HFFc6 (cell line): ENCODE measurements around the gene C1QL2. TPM values are rescaled to one million over a fixed set of nuclear protein-coding genes. Genes with fewer than 3 reads are reported as not detected.

ENCODE experiments used
- DNase-seq: peaks from one replicate; pipeline ENCODE4 v3.0.0-alpha.2; 2018
- H3K27ac Mint-ChIP-seq: 2 replicates; pipeline ENCODE4 v1.8.0; 2020; ENCODE audit warnings: mild to moderate bottlenecking, mixed read lengths
- H3K27me3 Mint-ChIP-seq: 2 replicates; pipeline ENCODE4 v1.8.0; 2021; ENCODE audit warnings: mild to moderate bottlenecking, moderate library complexity, mixed read lengths; ENCODE audit not compliant: insufficient read depth
- H3K36me3 Mint-ChIP-seq: 2 replicates; pipeline ENCODE4 v1.8.0; 2021; ENCODE audit warnings: low read depth, mixed read lengths
- H3K4me1 Mint-ChIP-seq: 2 replicates; pipeline ENCODE4 v1.8.0; 2020; ENCODE audit warnings: low read depth, mixed read lengths
- H3K4me3 Mint-ChIP-seq: 2 replicates; pipeline ENCODE4 v1.8.0; 2020; ENCODE audit warnings: mild to moderate bottlenecking, moderate library complexity, mixed read lengths
- H3K9me3 Mint-ChIP-seq: 2 replicates; pipeline ENCODE4 v1.8.0; 2020; ENCODE audit warnings: mild to moderate bottlenecking, mixed read lengths
- CTCF ChIP-seq: fragments of 200-600 bp; sonication (generic); IDR thresholded peaks from 2 replicates; pipeline ENCODE4 v1.5.0; 2021; ENCODE audit warnings: antibody characterized with exemption, mild to moderate bottlenecking
- total RNA-seq, 6 experiments: library from RNA; stranded (reverse); fragmentation: NEBNext Ultra II Directional; extraction: Animal tissue kit (Norgen Biotek cat#: 25700); gene quantifications; 2 replicates in 1 of 6; 3 replicates in 5 of 6; pipeline ENCODE4 v1.2.3, GENCODE V29; 2021

The C1QL2 gene
- total RNA-seq, 6 experiments from 2014 or later = not detected

GRCh38 chr2:119196301-119197125, 38.0 kb upstream of the C1QL2 start:
- TF ChIP-seq CTCF = no peak
- H3K4me3 Mint-ChIP-seq = peak overlapping the region; percentile 27
- DNase-seq = peak; percentile 66
- peak overlapping the region; percentile 47 for H3K27ac Mint-ChIP-seq
- peaks cover 51% of the 10 kb centered on the region for H3K4me1 Mint-ChIP-seq
- H3K27me3 Mint-ChIP-seq = peaks cover 13% of the 10 kb centered on the region
- H3K9me3 Mint-ChIP-seq = no peaks in the 10 kb centered on the region
- peaks cover 5% of the 10 kb centered on the region; the same call in 1 of the 2 replicates for H3K36me3 Mint-ChIP-seq

DNA sequence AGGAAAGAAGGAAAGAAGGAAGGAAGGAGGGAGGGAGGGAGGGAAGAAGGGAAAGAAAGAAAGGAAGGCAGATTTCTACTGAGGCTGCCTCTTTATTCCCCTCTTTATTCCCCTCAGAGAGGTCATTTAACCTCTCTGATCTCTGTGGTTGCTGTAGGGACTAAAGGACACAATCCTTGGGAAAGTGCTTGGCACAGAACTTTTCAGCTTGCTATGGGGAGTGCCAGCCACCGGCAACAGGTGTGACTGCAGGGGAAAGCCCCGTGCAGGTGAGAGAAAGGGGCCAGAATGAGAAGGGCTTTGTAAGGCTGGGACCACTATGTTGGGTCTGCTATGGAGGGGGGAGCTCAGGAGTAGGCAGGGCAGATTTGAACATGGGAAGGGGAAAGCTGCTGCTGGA, 37.3 kb upstream of the C1QL2 start:
- Mint-ChIP-seq H3K9me3 (no peaks in the 10 kb centered on the region), H3K4me3 (0 out of 2 replicates have a peak overlapping the region, but pooled peaks have one; percentile 27), H3K27me3 (peaks cover 12% of the 10 kb centered on the region), H3K27ac (no peak overlapping the region), H3K4me1 (peaks cover 51% of the 10 kb centered on the region), H3K36me3 (peaks cover 5% of the 10 kb centered on the region; the same call in 1 of the 2 replicates)
- no peak for TF ChIP-seq CTCF
- DNase-seq = no peak

DNA sequence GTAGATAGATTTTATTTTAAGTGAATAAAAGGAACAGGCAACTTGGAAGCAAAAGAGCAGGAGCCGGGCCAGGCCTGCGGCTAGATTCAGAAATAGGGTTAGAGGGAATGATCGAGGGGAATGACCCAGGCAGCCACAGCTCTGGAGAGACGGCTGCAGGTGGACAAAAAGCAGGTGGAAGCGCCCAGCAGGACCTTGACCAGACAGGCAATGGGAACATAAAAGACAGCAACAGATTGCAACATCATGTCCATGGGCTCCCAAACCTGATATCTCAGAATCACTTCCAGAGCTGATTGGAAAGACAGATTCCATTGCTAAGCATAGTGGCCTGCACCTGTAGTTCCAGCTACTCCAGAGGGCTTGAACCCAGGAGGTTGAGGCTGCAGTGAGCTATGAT, 36.5 kb upstream of the C1QL2 start:
- peaks cover 57% of the 10 kb centered on the region for H3K4me1 Mint-ChIP-seq
- H3K9me3 Mint-ChIP-seq = no peaks in the 10 kb centered on the region
- peaks cover 5% of the 10 kb centered on the region; the same call in 1 of the 2 replicates for H3K36me3 Mint-ChIP-seq
- no peak overlapping the region for H3K4me3 Mint-ChIP-seq
- peaks cover 9% of the 10 kb centered on the region for H3K27me3 Mint-ChIP-seq
- TF ChIP-seq CTCF = no peak
- DNase-seq = no peak
- no peak overlapping the region for H3K27ac Mint-ChIP-seq

GRCh38 chr2:119192893-119193292, 34.3 kb upstream of the C1QL2 start:
- H3K9me3 Mint-ChIP-seq = no peaks in the 10 kb centered on the region
- no peak for DNase-seq
- no peak overlapping the region for H3K27ac Mint-ChIP-seq
- H3K27me3 Mint-ChIP-seq = peaks cover 6% of the 10 kb centered on the region
- peaks cover 5% of the 10 kb centered on the region; the same call in 1 of the 2 replicates for H3K36me3 Mint-ChIP-seq
- peaks cover 44% of the 10 kb centered on the region for H3K4me1 Mint-ChIP-seq
- no peak for TF ChIP-seq CTCF
- H3K4me3 Mint-ChIP-seq = no peak overlapping the region

GRCh38 chr2:119190321-119191111, 32.0 kb upstream of the C1QL2 start:
- H3K27me3 Mint-ChIP-seq = peaks cover 14% of the 10 kb centered on the region
- no peaks in the 10 kb centered on the region for H3K9me3 Mint-ChIP-seq
- peaks cover 5% of the 10 kb centered on the region; the same call in 1 of the 2 replicates for H3K36me3 Mint-ChIP-seq
- no peak for DNase-seq
- H3K4me1 Mint-ChIP-seq = peaks cover 20% of the 10 kb centered on the region
- no peak for TF ChIP-seq CTCF
- H3K4me3 Mint-ChIP-seq = no peak overlapping the region
- H3K27ac Mint-ChIP-seq = no peak overlapping the region
